Left lung (tissue), 10 donors: ENCODE data around the gene DHX29. TPM values are rescaled to one million over a fixed set of nuclear protein-coding genes. Genes with fewer than 3 reads are reported as not detected.
"Not testable (repeated sequence)": the region's sequence is repeated elsewhere in the genome, so short reads cannot be mapped to it uniquely, and the experiment has no call there.

Experiments used
- ATAC-seq: fragments of 200-7000 bp; cut with Tn5 transposase; one replicate; pipeline ENCODE4 v1.9.1; 2020; ENCODE audit warnings: moderate library complexity
- DNase-seq, 4 donors: peaks; one replicate each; pipeline ENCODE4 v3.0.0-alpha.2; 2013 to 2020
- H3K27ac ChIP-seq, 2 donors: fragments of 200-600 bp; sonication (generic) in 1 of 2; one replicate each; pipeline versions ENCODE4 v1.5.0 to v1.8.0; 2020 to 2021
- H3K27me3 ChIP-seq, 2 donors: fragments of 200-600 bp; sonication (generic) in 1 of 2; one replicate each; pipeline versions ENCODE4 v1.5.0 to v1.8.0; 2020 to 2021
- H3K36me3 ChIP-seq, 2 donors: fragments of 200-600 bp; sonication (generic) in 1 of 2; one replicate each; pipeline versions ENCODE4 v1.5.0 to v1.8.0; 2020 to 2021
- H3K4me1 ChIP-seq, 2 donors: fragments of 200-600 bp; one replicate each; pipeline ENCODE4 v1.8.0; 2021
- H3K4me3 ChIP-seq, 2 donors: fragments of 200-600 bp; sonication (generic) in 1 of 2; one replicate each; pipeline versions ENCODE4 v1.5.0 to v1.8.0; 2020 to 2021; ENCODE audit warnings: mild to moderate bottlenecking in 1 of 2
- H3K9me3 ChIP-seq, 2 donors: fragments of 200-600 bp; sonication (generic) in 1 of 2; one replicate each; pipeline versions ENCODE4 v1.5.0 to v1.8.0; 2020 to 2021
- CTCF ChIP-seq, 2 donors: fragments of 200-600 bp; sonication (generic) in 1 of 2; IDR thresholded peaks; one replicate each; pipeline versions ENCODE4 v1.5.0 to v1.8.0; 2021; ENCODE audit warnings: antibody characterized with exemption in 2 of 2
- intact Hi-C, 2 donors: fragments of 100-400 bp; cut with DNase I; formaldehyde crosslinking; loops; one replicate each; pipeline versions ENCODE4 v1.11.2 to v1.14.2; 2022
- polyA plus RNA-seq, 6 donors: library from polyadenylated mRNA; unstranded; fragments of 120-200 nt; gene quantifications; one replicate each; pipeline ENCODE4 v1.2.1, GENCODE V29; 2013; ENCODE audit not compliant: insufficient read length in 6 of 6
- total RNA-seq, 2 donors: library from RNA; stranded (reverse); fragmentation: NEBNext Ultra II Directional; extraction: Animal tissue kit (Norgen Biotek cat#: 25700); gene quantifications; one replicate each; pipeline ENCODE4 v1.2.1, GENCODE V29; 2021
- donor health status: DM: no; HTN: yes; CAD: no.
- donor health status: DM: no; HTN: no; CAD: no.

The DHX29 gene
- total and polyA plus RNA-seq, 8 donors, result 26.4 to 36.4 (median 32.5) TPM

GRCh38 chr5:55325621-55326020 lies 18.1 kb upstream of the DHX29 start:
- TF ChIP-seq CTCF (IDR thresholded peaks at IDR 0.05), result no peak
- H3K27me3 ChIP-seq, result no peaks in the 10 kb centered on the region
- H3K27ac ChIP-seq, result no peak overlapping the region
- no peaks in the 10 kb centered on the region for H3K9me3 ChIP-seq
- H3K36me3 ChIP-seq, result peaks cover 0 to 43% of the 10 kb centered on the region in 2 donors
- intact Hi-C loops, result no loop called here
- H3K4me1 ChIP-seq, result no peaks in the 10 kb centered on the region
- ATAC-seq (no peak), DNase-seq (no peak)
- no peak overlapping the region for H3K4me3 ChIP-seq

GRCh38 chr5:55324815-55325418 lies 17.4 kb upstream of the DHX29 start:
- intact Hi-C loops, result no loop called here
- peak in 1 of 2 donors; percentile 45 for TF ChIP-seq CTCF (IDR thresholded peaks at IDR 0.05)
- Histone ChIP-seq H3K27me3 (no peaks in the 10 kb centered on the region), H3K9me3 (no peaks in the 10 kb centered on the region), H3K4me1 (no peaks in the 10 kb centered on the region), H3K27ac (no peak overlapping the region), H3K36me3 (peaks cover 0 to 37% of the 10 kb centered on the region in 2 donors), H3K4me3 (no peak overlapping the region)
- ATAC-seq, result peak; percentile 64
- peak in 1 of 4 donors; percentile 47 for DNase-seq

GRCh38 chr5:55324006-55324405 lies 16.5 kb upstream of the DHX29 start:
- Histone ChIP-seq H3K4me3 (no peak overlapping the region), H3K27me3 (no peaks in the 10 kb centered on the region), H3K27ac (no peak overlapping the region), H3K4me1 (no peaks in the 10 kb centered on the region), H3K9me3 (no peaks in the 10 kb centered on the region), H3K36me3 (peaks cover 0 to 28% of the 10 kb centered on the region in 2 donors)
- DNase-seq (no peak), ATAC-seq (no peak)
- TF ChIP-seq CTCF (IDR thresholded peaks at IDR 0.05), result no peak
- intact Hi-C loops, result no loop called here

GRCh38 chr5:55320571-55320970 lies 13.1 kb upstream of the DHX29 start:
- no peaks in the 10 kb centered on the region for H3K4me1 ChIP-seq
- no peak overlapping the region for H3K4me3 ChIP-seq
- DNase-seq (no peak), ATAC-seq (no peak)
- no peak overlapping the region for H3K27ac ChIP-seq
- intact Hi-C loops, result no loop called here
- no peak for TF ChIP-seq CTCF (IDR thresholded peaks at IDR 0.05)
- H3K36me3 ChIP-seq, result peaks cover 0 to 2% of the 10 kb centered on the region in 2 donors
- no peaks in the 10 kb centered on the region for H3K27me3 ChIP-seq
- no peaks in the 10 kb centered on the region for H3K9me3 ChIP-seq

- Histone ChIP-seq H3K27ac (no peak overlapping the region), H3K4me3 (no peak overlapping the region), H3K36me3 (no peaks in the 10 kb centered on the region), H3K4me1 (peaks cover 0 to 6% of the 10 kb centered on the region in 2 donors), H3K9me3 (no peaks in the 10 kb centered on the region), H3K27me3 (no peaks in the 10 kb centered on the region)
- intact Hi-C loops, result no loop called here
- TF ChIP-seq CTCF (IDR thresholded peaks at IDR 0.05), result no peak
- DNase-seq (no peak), ATAC-seq (no peak)
Measured at GRCh38 chr5:55319491-55319890, 12.0 kb upstream of the DHX29 start.

GRCh38 chr5:55318237-55318636 lies 10.7 kb upstream of the DHX29 start:
- H3K4me1 ChIP-seq, H3K9me3 ChIP-seq, ATAC-seq, intact Hi-C loops, H3K27me3 ChIP-seq, H3K27ac ChIP-seq, DNase-seq, H3K36me3 ChIP-seq, H3K4me3 ChIP-seq: not testable (repeated sequence)
